PFSK-1 (cell line): ENCODE results near the gene MIEN1.

Experiments
- FOXP2 ChIP-seq: optimal IDR thresholded peaks from 2 replicates; pipeline ENCODE3; 2011; ENCODE audit warnings: borderline replicate concordance, control low read depth, inconsistent platforms; ENCODE audit not compliant: insufficient read depth; ENCODE audit errors: extremely low read length, extremely low read depth
- POLR2AphosphoS5 ChIP-seq: IDR thresholded peaks from 2 replicates; pipeline ENCODE4 v1.6.1; 2012; ENCODE audit warnings: low read depth, mild to moderate bottlenecking, control low read depth, low read length, moderate library complexity
- SIN3A ChIP-seq: IDR thresholded peaks from 2 replicates; pipeline ENCODE4 v1.6.1; 2012; ENCODE audit warnings: mild to moderate bottlenecking, low read length, moderate library complexity, borderline replicate concordance; ENCODE audit not compliant: insufficient read depth
- TAF1 ChIP-seq: IDR thresholded peaks from 2 replicates; pipeline ENCODE4 v1.6.1; 2012; ENCODE audit warnings: low read length, control low read depth, borderline replicate concordance; ENCODE audit not compliant: insufficient read depth
- TF ChIP-seq, protein P1 (sequence below), 2 experiments: IDR thresholded peaks; 2 replicates each; pipeline versions ENCODE4 v1.6.1 to v1.8.0; 2011 to 2012; ENCODE audit warnings: low read depth in 2 of 2, low read length in 2 of 2, control low read depth in 1 of 2, inconsistent platforms in 1 of 2, mild to moderate bottlenecking in 1 of 2, moderate library complexity in 1 of 2; ENCODE audit not compliant: insufficient read depth in 1 of 2

The MIEN1 gene

DNA sequence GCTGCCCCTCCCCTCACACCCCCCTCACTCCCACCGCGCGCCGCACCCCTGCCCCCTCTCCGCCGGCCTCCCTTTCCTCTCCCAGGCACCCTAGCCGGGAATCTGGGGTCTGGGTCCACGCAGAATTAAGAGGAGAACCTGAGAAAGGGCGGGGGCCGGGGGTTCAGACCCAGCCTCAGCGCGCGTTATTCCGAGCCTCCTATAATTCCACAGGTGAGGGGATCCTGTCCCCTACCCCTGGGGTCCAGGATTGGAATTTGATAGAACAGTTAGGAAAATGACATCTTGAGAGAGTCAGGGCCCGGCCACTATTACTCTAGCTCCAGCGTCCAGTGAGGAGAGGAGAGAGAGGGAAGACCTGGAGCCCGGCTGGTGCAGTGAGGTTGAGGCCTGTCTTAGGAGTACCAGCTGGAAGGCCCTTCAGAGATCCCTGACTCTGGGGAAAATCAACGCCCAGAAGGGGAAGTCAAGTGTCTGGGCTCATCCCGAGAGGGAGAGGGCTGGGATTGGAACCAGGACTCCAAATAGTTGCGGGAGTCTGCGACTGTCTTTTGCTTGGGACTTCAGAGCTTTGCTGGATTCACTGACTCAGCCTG is 24.7 kb upstream of the MIEN1 start:
- no peak for TF ChIP-seq TAF1
- TF ChIP-seq, protein P1, sequence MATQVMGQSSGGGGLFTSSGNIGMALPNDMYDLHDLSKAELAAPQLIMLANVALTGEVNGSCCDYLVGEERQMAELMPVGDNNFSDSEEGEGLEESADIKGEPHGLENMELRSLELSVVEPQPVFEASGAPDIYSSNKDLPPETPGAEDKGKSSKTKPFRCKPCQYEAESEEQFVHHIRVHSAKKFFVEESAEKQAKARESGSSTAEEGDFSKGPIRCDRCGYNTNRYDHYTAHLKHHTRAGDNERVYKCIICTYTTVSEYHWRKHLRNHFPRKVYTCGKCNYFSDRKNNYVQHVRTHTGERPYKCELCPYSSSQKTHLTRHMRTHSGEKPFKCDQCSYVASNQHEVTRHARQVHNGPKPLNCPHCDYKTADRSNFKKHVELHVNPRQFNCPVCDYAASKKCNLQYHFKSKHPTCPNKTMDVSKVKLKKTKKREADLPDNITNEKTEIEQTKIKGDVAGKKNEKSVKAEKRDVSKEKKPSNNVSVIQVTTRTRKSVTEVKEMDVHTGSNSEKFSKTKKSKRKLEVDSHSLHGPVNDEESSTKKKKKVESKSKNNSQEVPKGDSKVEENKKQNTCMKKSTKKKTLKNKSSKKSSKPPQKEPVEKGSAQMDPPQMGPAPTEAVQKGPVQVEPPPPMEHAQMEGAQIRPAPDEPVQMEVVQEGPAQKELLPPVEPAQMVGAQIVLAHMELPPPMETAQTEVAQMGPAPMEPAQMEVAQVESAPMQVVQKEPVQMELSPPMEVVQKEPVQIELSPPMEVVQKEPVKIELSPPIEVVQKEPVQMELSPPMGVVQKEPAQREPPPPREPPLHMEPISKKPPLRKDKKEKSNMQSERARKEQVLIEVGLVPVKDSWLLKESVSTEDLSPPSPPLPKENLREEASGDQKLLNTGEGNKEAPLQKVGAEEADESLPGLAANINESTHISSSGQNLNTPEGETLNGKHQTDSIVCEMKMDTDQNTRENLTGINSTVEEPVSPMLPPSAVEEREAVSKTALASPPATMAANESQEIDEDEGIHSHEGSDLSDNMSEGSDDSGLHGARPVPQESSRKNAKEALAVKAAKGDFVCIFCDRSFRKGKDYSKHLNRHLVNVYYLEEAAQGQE (IDR thresholded peaks at IDR 0.05; ENCODE audit: insufficient read depth in 1 of 2, low read depth in 2 of 2, low read length in 2 of 2) = no peak
- TF ChIP-seq SIN3A = no peak

DNA sequence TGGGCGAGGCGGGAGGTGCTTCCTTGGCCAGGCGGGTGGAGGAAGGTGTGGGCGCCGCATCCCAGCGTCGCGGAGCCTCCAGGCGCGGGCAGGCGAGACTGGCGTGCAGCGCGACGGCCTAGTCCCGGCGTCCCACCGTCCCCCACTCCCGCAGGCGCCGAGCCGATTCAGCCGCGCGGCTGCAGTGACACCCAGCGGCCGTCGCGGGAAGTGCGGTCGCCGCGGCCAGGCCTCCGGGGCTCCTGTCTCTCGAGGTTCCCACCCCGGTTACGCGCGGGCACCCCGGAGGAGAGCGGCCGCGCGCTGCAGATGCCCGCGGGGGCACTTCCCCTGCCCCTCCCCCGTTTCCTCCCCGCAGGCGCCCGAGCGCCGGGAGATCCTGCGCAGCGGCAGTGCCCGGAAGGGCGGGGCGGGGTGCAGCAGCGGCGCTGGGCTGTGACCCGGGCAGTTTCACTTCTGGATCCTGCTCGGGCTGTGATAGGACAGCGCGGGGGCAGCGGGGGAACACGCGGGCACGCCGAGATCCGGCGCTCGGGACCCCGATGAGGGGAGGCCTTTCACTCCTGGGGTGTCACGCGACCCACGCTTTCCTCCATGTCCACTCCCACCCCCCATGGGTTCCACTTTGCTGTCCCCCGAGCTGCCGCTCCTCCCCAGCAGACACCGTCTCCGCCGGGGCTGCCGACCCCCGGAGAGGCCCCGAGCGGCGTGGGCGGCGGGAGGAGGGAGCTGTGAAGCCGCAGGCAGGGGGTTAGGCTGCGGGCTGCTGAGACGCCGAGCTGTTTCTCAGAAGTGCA is 24.0 kb upstream of the MIEN1 start:
- TF ChIP-seq, protein P1 (IDR thresholded peaks at IDR 0.05; ENCODE audit: insufficient read depth in 1 of 2, low read depth in 2 of 2, low read length in 2 of 2) = peak in 1 of 2 experiments; percentile 45; a peak in 1 of 4 replicates
- peak; percentile 55; the same call in 1 of the 2 replicates for TF ChIP-seq TAF1
- no peak; the same call in 1 of the 2 replicates for TF ChIP-seq POLR2AphosphoS5
- peak; percentile 70 for TF ChIP-seq FOXP2
- TF ChIP-seq SIN3A = 0 out of 2 replicates have a peak, but pooled peaks have one; percentile 51

DNA sequence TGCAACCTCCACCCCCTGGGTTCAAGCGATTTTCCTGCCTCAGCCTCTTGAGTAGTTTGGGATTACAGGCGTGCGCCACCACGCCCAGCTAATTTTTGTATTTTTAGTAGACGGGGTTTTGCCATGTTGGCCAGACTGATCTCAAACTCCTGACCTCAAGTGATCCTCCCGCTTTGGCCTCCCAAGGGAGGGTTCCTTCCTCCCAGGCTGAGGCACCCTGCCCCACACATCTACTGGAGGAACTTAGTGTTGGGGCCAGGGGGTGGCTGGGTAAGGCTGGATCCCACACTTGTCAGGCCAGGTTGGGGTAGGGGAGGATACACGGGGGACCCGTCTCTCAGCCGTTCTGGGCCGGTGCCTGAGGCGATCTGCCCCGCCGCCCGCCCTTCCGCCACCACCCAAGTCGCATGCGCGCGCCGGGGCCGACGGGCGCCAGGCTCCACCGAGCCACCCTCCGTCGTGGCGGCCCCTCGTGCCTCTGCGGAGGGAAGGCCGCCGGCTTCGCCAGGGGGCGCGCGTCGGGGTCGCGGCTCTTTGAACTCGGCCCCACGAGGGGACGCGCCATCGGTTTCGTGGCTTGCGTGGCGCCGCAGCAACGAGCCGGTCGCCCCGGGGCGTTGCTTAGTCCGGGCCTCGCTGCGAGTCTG is 23.3 kb upstream of the MIEN1 start:
- TF ChIP-seq, protein P1 (IDR thresholded peaks at IDR 0.05; ENCODE audit: insufficient read depth in 1 of 2, low read depth in 2 of 2, low read length in 2 of 2) = no peak
- TF ChIP-seq TAF1 (no peak), SIN3A (no peak), FOXP2 (no peak), POLR2AphosphoS5 (no peak)

DNA sequence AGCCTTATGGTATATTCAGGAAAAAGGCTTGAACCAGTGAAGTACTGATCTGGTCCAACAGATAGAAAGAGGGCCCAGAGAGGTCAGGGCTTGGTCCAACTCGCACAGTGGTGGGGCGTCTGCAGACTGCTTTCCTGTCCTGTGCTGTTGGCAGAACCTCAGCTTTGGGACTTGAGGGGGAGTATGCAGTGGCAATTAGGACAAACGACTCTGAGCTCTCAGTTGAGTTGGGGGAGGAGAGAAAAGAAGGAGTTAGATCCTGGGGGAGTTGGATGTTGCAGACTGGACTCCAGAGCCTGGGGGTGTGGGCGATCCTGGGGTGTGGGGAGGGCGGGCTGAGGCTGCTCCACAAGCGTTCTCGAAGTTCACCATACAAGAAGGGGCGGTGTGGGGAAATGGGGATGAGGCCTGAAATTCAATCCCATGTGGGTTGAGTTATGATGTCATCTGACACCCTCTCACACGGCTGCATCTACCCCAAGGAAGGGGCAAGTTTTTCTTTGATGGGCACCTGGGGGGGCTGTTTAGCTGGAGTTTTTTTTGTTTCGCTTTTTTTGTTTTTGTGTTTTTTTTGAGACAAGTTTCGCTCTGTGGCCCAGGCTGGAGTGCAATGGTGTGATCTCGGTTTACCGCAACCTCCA is 22.0 kb upstream of the MIEN1 start:
- TF ChIP-seq POLR2AphosphoS5 (no peak), FOXP2 (no peak)
- TF ChIP-seq, protein P1 (IDR thresholded peaks at IDR 0.05; ENCODE audit: insufficient read depth in 1 of 2, low read depth in 2 of 2, low read length in 2 of 2) = no peak
